Stimulated activated CD8-positive, alpha-beta memory T cell treated with anti-CD3 and anti-CD28 coated beads, Interleukin-12 subunit alpha, Interleukin-12 subunit beta, amount 100 ng/mL, for 4 hours (primary cell): ENCODE results near the gene FGF4.

Experiments
- DNase-seq: peaks from one replicate; pipeline ENCODE4 v3.0.0-alpha.2; 2020; ENCODE audit warnings: low read depth

FGF4 gene, protein sequence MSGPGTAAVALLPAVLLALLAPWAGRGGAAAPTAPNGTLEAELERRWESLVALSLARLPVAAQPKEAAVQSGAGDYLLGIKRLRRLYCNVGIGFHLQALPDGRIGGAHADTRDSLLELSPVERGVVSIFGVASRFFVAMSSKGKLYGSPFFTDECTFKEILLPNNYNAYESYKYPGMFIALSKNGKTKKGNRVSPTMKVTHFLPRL

DNA sequence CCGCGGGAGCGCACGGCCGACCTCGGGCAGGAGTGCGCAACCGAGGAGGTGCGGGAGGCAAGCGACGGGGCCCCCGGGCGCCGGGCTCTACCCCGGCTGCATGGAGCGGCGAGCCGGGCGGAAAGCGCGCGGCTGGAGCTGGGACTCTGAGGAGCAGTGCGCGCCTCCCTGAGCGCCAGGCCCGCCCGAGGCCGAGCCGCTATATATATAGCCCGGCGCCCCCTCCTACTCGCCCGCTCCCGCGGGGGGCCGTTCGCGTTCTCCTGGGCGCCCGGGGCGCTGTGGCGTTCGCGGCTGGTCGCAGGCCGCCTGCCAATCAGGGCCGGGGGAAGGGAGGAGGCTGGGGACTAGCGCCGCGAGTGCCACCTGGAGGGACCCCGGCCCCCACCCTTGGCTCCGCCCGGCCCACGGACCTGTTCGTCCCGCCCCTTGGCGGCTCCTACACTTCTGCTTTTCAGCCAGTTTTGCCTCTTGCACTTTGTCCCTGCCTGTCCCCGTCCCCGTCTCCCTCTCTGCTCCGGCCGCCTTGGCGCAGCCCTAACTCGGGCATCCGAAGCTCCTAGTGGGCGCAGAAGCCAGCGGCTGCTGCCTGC lies at the start of gene FGF4:
Gene FGF4, minus strand, starts transcription at position 179 of the 593 bp plus-strand sequence. CDS start 257 bp downstream, outside the sequence.
- no peak for DNase-seq

DNA sequence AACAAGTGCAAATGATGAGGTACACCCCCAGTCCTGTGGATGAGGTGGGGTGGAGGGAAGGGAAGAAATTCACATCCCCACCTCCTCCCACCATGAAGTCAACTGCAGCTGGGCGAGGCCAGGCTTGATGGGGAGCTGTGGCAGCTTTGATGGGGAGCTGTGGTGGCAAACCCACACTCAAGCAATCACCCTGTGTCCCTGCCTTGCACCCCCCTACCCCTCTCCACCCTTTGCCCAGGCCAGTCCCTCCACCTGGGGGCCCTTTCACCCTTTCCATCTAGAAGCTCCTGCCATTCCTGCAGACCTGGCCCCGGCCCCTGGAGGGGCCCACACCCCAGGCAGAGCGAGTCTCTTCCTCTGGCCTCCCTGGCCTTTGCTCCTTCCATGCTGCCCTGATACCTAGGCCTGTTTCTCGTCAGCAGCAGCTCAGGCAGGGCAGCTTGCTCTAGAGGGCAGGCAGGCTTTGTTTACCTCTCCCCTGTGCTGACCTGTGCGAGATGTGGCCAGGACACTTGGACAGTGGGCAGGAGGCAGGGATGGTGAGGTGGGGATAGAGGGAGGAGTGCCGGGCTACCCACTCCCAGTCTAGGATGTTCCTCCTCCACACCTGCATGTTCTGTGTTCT lies 48.6 kb upstream of the FGF4 start:
- no peak for DNase-seq

DNA sequence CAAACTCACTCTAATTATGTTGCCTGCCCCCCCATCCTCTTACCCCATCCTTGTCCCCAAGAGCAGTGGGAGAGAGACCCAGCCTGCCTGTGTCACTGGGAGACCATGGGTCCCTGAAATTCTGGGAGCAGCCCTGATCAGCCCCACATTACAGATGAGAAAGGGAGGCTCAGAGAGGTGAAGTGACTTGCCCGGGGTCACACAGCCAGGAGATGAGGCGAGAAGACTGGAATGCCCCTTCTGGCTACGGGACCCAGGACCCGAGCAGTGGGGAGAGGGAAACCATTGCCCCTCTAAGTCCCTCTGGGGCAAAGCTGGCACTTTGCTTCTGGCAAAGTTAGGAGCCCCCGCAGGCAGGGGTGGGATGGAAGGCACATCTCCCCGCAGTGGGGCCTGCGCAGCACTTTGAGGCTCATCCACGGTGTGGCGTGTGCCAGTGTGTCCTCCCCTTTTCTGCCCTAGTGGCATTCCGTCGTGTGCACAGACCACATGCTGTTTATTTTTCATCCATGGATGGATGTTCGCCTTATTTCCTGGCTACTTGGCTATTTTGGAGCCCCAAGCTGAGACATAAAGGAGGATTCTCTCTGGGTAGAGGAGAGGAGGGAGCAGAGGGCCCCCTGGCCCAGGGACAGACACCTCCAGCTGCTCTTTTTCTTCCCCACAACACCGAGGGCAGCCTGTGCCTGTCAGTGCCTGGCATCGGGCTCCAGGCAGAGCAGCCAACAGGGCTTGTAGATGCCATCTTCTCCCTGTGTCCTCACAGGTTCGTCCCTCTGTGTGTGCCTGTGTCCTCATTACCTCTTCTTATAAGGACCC lies 47.7 kb upstream of the FGF4 start:
- no peak for DNase-seq

DNA sequence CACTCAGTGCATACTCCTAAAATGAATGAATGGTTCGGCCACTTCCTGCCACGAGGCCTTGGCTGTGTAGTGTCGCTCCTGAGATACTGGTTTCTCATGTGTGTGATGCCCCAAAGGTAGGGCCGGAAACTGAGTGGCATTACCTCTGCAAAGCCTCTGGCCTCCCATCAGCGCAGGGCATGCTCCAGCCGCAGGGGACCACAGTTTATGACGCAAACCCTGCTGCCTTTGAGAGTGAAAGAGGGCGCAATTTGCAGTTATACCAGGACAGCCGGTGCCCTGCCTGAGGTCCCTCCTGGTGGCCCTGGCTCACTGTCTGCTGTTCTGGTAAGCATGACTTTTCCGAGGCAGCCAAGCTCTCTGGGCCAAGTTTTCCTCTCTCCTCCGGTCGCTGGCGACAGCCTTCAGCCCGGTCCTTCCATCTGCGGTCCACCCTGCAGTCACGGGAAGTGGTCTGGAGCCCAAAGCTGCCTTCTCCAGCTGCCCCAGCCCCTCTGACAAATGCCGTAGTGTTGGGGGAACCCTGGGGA lies 46.4 kb upstream of the FGF4 start:
- DNase-seq, result no peak

DNA sequence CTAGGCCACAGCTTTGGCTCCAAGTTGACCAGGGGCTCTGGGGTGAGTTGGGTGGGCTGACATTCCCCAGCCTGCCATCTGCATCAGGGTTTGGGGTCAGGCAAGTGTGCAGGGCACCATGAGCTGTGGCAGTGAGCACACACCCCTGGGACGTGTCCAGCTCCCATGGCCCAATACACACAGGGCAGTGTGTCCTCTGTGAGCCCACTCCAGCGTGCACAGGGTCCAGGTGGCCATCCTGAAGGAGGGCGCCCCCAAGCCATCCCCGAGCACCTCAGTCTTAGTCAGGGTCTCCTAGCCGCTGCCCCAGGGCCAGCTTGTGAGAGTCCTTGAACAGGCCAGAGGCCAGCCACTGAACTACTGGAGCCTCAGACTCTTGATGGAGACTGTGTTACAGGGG lies 45.3 kb upstream of the FGF4 start:
- DNase-seq, result no peak

DNA sequence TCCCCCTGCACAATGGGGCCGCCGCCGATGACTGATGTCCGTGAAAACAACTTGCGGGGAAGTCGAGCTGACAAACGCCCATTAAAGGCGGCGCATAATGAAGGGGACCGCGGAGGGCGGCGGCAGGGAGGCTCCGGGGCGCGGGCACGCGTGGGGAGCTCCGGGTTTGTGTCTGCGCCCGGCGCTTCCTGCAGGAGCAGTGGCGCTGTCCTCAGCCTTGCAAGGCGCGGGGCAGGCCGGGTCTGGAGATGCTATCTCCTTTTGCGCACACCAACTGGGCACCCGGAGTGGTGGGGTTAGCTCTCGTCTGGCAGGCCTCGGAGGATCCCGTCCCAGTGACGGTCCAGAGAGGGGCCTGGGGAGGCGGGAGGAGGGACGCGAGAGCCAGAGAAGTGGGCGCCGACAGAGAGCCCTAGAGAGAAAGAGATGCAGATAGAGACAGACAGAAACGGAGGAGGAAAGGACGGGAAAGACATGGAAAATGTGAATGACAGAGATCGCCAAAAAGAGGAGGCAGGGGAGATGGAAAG lies 44.5 kb upstream of the FGF4 start:
- no peak for DNase-seq

DNA sequence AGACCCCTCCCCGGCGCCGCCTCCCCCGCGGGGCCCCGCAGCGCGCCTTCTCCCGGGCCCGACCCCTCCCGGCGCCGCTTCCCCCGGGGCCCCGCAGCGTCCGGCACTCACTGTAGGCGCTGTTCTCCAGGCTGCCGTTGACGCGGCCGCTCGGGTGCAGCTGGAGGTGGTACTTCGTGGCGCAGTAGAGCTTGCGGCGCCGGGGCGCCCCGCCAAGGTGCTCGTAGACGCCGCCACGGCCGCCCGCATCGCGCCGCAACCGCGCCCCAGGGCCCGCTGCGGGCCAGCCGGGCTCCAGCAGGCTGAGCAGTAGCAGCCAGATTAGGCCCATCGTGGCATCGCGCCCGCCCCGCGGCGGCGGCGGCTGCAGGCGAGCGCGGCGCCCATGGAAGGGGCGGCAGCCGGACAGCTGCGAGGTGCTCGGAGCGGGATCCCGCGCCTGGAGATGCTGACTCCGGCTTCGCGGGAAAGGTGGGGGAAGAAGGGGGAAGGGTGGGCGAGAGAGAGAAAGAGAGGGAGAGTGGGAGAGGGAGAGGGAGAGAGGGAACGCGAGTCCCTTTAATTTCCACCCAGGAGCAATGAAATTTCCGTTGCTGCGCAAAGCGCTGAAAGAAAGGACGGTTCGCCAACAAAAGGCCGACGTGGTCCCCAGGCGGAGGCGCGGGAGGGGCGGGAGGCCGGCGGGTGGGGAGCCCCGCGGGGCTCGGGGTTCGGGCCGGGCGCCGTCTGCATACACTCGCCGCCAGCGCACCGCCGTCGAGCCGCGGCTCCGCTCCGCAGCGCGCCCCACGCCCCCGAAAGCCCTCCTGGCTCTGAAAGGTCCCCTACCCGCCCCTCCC lies 43.7 kb upstream of the FGF4 start, which contains the start of gene FGF3:
Gene FGF3, minus strand, starts transcription at position 814 of the 839 bp plus-strand sequence. Its CDS starts 483 bp downstream, at position 331.
- DNase-seq, result no peak

DNA sequence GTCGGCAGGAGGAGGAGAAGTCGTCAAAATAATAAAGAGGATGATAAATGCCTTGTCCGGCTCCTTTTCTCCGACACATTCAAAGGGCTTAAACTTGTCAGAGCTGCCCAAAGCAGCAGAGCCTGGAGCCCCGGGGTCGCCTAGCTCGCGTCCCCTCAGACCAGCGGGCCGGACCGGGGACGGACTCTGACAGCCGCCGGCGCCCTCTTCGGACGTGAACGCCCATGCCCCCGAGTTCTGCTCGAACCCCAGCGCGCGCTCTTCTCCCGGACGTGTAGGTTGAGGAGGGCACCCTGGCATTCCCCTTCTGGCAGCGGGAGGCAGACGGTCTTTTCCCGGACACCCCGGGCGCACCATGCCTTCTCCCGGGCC lies 43.1 kb upstream of the FGF4 start:
- DNase-seq, result no peak

DNA sequence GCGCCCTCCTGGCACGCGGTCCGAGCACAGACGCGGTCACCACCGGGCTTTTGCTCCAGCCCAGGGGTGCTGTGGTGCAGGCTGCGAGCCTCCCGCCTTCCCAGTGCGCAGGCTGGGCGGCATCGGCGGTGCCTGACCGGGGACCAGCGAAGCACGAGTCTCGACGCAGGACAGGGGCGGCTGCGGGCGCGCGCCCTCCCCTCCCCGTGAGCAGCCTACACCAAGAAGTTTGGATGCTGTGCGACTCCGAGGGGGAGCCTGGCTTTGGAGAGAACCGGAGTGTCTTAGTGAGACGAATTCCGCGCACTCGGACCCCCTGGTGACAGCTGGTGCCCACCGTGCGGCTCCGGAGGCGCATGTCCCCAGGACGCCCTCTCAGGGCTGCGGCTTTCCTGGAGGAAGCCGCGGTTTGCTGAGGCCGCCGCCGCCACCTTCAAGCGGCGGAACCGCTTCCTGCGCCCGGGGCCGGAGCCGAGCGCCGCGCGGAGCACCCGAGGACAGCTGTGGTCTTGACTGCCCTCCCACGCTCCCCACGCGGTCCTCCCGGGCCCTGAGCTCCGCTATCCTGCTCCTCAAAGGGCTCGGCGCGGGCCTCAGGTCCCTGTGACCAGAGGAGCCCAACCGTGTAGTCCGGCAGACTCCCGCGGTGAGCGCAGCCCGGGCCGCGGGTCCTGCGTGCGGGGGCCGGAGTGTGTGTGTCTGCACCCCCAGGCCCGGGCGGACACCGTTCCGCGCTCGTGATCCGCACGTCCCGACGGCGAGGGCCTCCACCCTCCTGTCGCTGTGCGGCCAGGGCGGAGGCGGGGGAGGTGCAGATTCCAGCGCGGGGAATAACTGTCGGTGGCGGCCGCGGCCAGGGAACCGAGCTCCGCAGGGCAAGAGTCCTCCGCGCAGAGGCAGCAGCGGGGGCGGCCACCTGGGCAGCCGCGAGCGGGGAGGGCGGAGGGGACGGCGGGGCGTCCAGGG lies 42.4 kb upstream of the FGF4 start:
- DNase-seq, result no peak

DNA sequence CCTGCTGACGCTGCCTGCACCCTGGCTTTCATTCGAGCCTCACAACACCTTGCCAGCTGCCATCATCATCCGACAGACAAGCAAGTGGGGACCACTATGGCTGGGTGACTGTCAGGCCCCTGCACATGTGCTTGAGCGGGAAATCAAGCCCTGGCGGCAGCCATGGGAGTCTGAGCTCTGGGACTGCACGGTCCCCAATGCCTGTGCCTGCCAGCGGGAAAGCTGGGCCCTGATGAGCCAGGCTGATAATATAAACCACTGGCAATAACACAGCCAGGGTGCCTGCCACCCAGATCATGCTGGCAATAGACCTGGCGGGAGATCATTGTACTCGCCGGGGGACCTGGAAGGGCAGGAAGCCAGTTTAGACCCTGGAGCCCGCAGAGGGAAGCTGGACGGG lies 41.5 kb upstream of the FGF4 start:
- DNase-seq, result no peak

DNA sequence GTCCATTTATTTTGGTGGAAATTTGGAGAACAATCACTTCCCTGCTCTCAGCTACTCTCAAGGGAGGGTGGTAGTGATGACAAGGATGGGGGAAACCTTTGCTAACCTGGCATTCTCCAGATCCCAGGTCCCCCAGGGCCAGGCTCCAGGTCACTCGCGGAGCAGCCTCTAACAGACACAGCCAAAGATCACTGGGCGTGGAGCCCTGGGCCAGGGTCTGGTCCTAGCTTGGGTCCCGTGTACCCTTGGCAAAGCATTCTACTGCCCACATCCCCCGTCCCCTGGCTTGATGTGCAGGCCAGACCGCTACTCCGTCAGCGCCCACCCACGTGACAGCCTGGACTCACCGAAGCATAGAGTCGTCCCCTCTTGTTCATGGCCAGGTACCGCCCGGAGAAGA lies 40.8 kb upstream of the FGF4 start:
- DNase-seq, result no peak

DNA sequence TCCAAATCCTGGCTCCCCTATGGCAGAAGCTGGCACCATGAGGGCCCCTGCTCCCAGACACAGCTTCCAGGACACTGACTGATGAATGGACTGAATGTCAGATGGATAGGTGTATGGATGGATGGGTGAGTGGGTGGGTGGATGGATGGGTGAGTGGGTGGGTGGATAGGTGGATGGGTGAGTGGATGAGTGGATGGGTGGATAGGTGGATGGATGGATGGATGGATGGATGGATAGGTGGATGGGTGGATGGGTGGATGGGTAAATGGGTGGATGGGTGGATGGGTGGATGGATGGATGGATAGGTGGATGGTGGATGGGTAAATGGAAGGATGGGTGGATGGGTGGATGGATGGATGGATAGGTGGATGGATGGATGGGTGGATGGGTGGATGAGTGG lies 39.8 kb upstream of the FGF4 start:
- DNase-seq, result no peak

DNA sequence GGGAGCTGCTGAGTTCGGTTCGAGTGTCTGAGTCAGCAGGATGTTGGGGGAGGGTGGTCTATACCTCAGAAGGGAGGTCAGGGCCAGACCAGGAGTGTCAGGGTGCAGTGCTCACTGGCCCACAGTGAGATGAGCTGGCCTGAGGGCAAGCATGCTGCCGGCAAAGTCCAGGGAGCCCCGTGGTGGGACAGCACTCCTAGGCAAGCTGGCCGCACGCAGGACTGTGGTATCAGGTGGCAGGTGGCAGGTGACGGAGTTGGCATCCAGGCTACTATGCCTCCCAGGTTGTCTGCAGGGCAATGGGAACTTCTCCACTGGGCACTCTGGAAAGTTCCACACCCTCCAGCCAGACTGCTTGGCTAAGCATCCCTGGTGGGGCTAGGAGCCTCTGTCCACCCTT lies 39.3 kb upstream of the FGF4 start:
- no peak for DNase-seq

DNA sequence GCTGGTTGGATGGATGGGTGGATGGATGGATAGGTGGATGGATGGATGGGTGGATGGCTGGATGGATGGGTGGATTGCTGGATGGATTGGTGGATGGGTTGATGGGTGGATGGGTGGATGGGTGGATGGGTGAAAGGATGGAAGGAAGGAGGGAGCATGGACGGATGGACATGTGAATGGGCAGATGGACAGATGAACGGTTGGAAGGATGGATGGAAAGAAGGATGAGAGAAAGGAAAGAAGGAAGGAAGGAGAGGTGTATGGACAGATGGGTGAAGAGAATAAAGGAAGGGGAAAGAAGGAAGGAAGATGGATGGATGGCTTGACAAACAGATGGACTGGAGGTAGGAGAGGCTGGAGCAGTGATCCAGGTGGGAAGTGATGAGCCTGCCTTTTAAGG lies 38.7 kb upstream of the FGF4 start:
- DNase-seq, result no peak

DNA sequence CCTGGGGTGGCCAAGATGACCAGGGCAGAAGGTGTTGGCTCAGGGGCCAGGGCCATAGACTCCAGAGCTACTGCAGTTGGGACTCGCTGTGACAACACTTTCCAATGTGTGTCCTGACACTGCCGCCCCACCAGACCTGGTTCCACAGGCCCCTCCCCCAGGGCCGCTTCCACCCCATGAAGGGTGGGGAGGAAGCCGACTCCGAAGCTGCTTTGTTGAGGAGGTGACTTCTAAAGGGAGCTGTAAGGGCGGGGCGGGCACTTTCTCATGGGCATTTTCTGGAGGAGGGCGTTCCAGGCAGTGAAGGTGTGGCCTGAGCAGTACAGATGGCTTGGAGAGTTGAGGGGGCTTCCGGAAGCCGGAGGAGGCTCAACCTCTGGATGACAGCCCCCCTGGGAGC lies 37.8 kb upstream of the FGF4 start:
- no peak for DNase-seq

DNA sequence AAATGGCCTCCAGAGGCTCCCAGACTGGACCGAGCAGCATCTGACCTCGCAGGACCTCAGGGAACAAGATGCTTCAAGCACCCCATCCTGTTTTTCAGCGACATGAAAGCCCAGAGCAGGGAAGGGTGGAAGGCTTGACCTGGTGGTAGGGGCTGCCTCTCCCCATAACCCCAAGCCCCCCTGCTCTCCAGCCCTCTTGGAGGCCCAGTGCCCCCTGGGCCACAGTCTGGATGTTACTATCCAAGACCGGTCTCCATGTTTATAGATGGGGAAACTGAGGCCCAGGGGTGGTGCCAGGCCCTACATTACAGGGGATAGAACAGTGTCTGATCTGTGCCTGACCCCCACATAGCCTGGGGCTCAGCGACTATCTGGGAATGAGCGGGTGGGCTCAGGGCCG lies 37.1 kb upstream of the FGF4 start:
- no peak for DNase-seq

DNA sequence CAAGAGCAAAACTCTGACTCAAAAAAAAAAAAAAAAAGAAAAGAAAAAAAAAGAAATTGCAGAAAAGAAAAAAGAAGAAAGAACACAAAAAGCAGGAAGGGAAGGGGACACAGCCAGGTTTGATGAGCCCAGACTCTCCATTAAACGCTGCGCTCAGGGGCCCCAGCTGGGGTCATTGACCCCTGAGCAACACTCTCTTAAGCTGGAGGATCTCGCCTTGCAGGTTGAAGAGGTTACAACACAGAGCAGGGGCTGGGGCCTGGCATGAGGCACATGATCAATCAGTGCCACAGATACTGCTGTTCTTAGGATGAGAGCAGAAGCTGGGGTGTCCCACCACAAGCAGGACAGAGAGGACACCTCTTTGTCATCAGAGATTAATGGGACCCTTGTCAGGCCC lies 36.3 kb upstream of the FGF4 start:
- no peak for DNase-seq

DNA sequence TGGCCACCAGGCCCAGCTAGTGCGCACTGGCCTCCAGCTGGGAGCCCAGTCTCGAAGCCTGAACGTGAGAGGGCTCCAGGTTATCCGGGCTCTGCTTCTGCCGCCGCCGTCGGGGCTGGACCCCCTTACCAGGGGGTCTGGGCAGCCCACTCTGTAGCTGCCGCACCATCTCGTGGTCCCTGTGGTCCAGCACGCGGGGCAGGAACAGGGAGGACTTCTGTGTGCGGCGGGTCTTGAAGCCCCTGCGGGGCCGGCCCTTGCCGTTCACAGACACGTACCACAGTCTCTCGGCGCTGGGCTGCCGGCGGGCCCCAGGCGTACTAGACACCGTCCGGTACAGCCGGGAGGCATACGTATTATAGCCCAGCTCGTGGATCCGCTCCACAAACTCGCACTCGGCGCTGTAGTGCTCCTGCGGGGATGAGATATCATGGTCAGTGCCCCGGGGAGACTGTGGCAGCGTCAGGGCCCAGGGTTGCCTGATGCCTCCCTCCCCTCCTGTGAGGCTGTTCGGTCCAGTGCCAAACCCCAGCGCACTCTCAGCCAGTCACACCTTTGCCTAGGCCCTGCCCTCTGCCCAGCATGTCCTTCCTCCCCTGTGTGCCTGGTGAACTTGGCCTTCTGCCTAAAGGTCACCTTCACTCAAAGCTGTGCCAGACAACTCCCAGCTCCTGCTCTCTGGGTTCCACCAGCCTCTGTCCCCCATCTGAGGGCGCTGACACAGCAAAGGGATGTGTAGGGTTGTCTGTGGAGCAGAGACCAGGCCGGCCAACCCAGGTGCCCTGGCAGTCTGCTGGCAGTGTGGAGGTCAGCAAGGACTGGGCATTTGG lies 35.4 kb upstream of the FGF4 start:
- no peak for DNase-seq

DNA sequence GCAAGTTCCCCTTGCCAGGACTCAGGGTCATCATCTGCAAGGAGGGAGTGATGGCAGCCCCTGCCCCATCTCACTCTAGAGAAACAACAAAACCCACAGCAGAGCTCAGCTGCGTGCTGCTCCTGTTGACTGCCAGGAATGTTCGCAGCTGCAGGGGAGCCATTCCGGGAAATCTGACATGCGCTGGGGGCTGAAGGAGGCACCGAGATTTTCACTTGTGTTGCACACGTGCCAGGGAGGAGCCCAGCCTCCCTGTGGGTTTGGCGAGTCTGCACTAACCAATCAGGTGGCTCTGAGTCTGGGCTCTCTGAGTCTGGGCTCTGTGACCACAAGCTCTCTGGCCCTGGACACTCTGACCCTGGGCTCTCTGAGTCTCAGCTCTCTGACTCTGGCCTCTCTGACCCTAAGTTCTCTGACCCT lies 33.5 kb upstream of the FGF4 start:
- no peak for DNase-seq
